ENCODE data around the gene KRT2.

KRT2 gene

GRCh38 chr12:52659951-52660350 is 7.9 kb upstream of the KRT2 start:
- DNase-seq: no peak
- Histone ChIP-seq H3K4me3 (no peak overlapping the region), H3K27me3 (peaks cover 0 to 43% of the 10 kb centered on the region in 2 donors), H3K27ac (no peak overlapping the region), H3K36me3 (no peaks in the 10 kb centered on the region), H3K9me3 (no peaks in the 10 kb centered on the region), H3K4me1 (no peaks in the 10 kb centered on the region)
- no peak for TF ChIP-seq CTCF (IDR thresholded peaks at IDR 0.05)
- intact Hi-C loops (cut with DNase I; ENCODE audit: low total_unique reads): no loop called here

GRCh38 chr12:52659395-52659794 is 7.4 kb upstream of the KRT2 start:
- TF ChIP-seq CTCF (IDR thresholded peaks at IDR 0.05): no peak
- no peak for DNase-seq
- Histone ChIP-seq H3K4me1 (no peaks in the 10 kb centered on the region), H3K9me3 (no peaks in the 10 kb centered on the region), H3K27ac (no peak overlapping the region), H3K36me3 (no peaks in the 10 kb centered on the region), H3K4me3 (no peak overlapping the region), H3K27me3 (peaks cover 0 to 43% of the 10 kb centered on the region in 2 donors)
- intact Hi-C loops (cut with DNase I; ENCODE audit: low total_unique reads): no loop called here

- intact Hi-C loops (cut with DNase I; ENCODE audit: low total_unique reads): no loop called here
- peaks cover 0 to 35% of the 10 kb centered on the region in 2 donors for H3K27me3 ChIP-seq
- DNase-seq: no peak
- no peaks in the 10 kb centered on the region for H3K4me1 ChIP-seq
- no peak overlapping the region for H3K27ac ChIP-seq
- no peak overlapping the region for H3K4me3 ChIP-seq
- H3K36me3 ChIP-seq: no peaks in the 10 kb centered on the region
- no peak for TF ChIP-seq CTCF (IDR thresholded peaks at IDR 0.05)
- no peaks in the 10 kb centered on the region for H3K9me3 ChIP-seq
Measured at GRCh38 chr12:52658196-52658595, 6.2 kb upstream of the KRT2 start.

- peaks cover 0 to 33% of the 10 kb centered on the region in 2 donors for H3K27me3 ChIP-seq
- no peak for TF ChIP-seq CTCF (IDR thresholded peaks at IDR 0.05)
- no peak for DNase-seq
- H3K36me3 ChIP-seq: no peaks in the 10 kb centered on the region
- H3K4me1 ChIP-seq: no peaks in the 10 kb centered on the region
- intact Hi-C loops (cut with DNase I; ENCODE audit: low total_unique reads): no loop called here
- H3K9me3 ChIP-seq: no peaks in the 10 kb centered on the region
- no peak overlapping the region for H3K4me3 ChIP-seq
- no peak overlapping the region for H3K27ac ChIP-seq
Measured at GRCh38 chr12:52657250-52657902, 5.4 kb upstream of the KRT2 start.

- no peak for DNase-seq
- no peaks in the 10 kb centered on the region for H3K9me3 ChIP-seq
- no peak for TF ChIP-seq CTCF (IDR thresholded peaks at IDR 0.05)
- no peak overlapping the region for H3K4me3 ChIP-seq
- peaks cover 0 to 33% of the 10 kb centered on the region in 2 donors for H3K27me3 ChIP-seq
- no peaks in the 10 kb centered on the region for H3K36me3 ChIP-seq
- no peak overlapping the region for H3K27ac ChIP-seq
- no peaks in the 10 kb centered on the region for H3K4me1 ChIP-seq
- intact Hi-C loops (cut with DNase I; ENCODE audit: low total_unique reads): no loop called here
Measured at GRCh38 chr12:52656616-52657015, 4.6 kb upstream of the KRT2 start.

- no peak for DNase-seq
- no peaks in the 10 kb centered on the region for H3K36me3 ChIP-seq
- H3K9me3 ChIP-seq: no peaks in the 10 kb centered on the region
- no peak overlapping the region for H3K4me3 ChIP-seq
- H3K27ac ChIP-seq: no peak overlapping the region
- intact Hi-C loops (cut with DNase I; ENCODE audit: low total_unique reads): no loop called here
- peaks cover 0 to 33% of the 10 kb centered on the region in 2 donors for H3K27me3 ChIP-seq
- H3K4me1 ChIP-seq: peaks cover 0 to 3% (median 0%) of the 10 kb centered on the region in 4 donors
- TF ChIP-seq CTCF (IDR thresholded peaks at IDR 0.05): no peak
Measured at GRCh38 chr12:52655720-52656124, 3.7 kb upstream of the KRT2 start.

Measured in tibial artery (tissue), 4 donors.